IMR-90 (cell line): Measurements from ENCODE around the gene TBCD. TPM values are rescaled to one million over a fixed set of nuclear protein-coding genes. Genes with fewer than 3 reads are reported as not detected.

Experiments
- CHD1 ChIP-seq: IDR thresholded peaks from 2 replicates; pipeline ENCODE4 v1.6.1; 2012; ENCODE audit warnings: low read depth, low read length, improper control_type of control experiment
- polyA plus RNA-seq, 3 experiments: library from polyadenylated mRNA; depleted of rRNA; stranded (reverse); fragments of >200 nt; gene quantifications; 2 replicates each; pipeline ENCODE4 v1.2.3, GENCODE V29; 2012; ENCODE audit warnings: low replicate concordance in 1 of 3
- total RNA-seq: library from RNA; depleted of rRNA; stranded (reverse); fragments of >200 nt; gene quantifications from 2 replicates; pipeline ENCODE4 v1.2.3, GENCODE V29; 2012
- TF ChIP-seq, protein P1 (sequence below): fragments of 150-350 bp; IDR thresholded peaks from 2 replicates; pipeline ENCODE4 v1.6.1; 2016; ENCODE audit warnings: low read depth, mild to moderate bottlenecking, low read length, moderate library complexity, borderline replicate concordance

The TBCD gene
- total and polyA plus RNA-seq, 2 of the 4 experiments (the other 2 are of a cell fraction), result 21.9 to 54.5 TPM

DNA sequence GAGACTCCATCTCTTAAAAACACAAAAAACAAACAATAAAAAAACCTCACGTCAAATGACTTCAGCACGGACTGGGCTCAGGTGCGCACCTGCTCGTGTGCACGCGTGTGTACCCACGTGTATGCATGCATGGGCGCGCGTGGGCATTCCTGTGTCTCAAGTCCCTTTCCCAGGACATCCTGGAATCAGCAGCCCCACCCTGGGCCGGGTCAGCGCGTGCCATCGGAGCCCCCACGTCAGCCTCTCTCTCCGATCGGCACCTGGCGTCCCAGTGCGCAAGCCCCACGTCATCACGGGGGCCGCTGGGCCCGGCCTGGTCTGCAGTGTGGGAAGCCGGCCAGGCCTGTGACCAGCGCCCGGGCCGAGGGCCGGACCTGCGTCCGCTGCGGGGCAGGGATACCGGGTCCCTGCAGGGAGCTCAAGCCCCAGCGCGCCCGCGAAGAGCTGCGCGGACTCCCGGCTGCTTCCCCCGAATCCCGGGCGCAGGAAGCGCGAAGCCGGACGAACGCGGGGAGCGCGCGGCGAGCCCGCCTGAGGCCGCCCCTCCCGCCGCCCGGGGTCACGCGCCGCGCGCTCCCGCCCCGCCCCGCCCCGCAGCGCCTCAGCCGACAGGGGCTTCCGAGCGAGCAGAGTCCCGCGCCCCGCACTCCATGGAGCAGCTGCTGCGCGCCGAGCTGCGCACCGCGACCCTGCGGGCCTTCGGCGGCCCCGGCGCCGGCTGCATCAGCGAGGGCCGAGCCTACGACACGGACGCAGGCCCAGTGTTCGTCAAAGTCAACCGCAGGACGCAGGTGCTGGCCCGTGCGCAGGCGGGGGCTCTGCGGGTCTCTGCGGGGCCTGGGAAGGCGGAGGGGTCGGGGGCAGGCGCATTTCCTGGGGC lies 16.6 kb upstream of the TBCD start, which contains the start of gene FN3K (continued):
- TF ChIP-seq, protein P1, sequence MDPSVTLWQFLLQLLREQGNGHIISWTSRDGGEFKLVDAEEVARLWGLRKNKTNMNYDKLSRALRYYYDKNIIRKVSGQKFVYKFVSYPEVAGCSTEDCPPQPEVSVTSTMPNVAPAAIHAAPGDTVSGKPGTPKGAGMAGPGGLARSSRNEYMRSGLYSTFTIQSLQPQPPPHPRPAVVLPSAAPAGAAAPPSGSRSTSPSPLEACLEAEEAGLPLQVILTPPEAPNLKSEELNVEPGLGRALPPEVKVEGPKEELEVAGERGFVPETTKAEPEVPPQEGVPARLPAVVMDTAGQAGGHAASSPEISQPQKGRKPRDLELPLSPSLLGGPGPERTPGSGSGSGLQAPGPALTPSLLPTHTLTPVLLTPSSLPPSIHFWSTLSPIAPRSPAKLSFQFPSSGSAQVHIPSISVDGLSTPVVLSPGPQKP, result no peak
- TF ChIP-seq CHD1, result no peak
